EL (cell line): ENCODE data around the gene ERV3-1.
"Not testable (repeated sequence)": the region's sequence is repeated elsewhere in the genome, so short reads cannot be mapped to it uniquely, and the experiment has no call there.

Experiments
- DNase-seq: peaks from one replicate; pipeline ENCODE4 v3.0.0-alpha.2; 2016

The ERV3-1 gene

GRCh38 chr7:65006094-65006992 lies at the start of gene ERV3-1:
TSS of gene ERV3-1 (minus strand) at chr7:65006687. CDS start at chr7:64993026, 13,661 bp downstream.
- peak; percentile 96 for DNase-seq

GRCh38 chr7:65055786-65056185 lies 49.3 kb upstream of the ERV3-1 start:
- not testable (repeated sequence) for DNase-seq

- not testable (repeated sequence) for DNase-seq
Observed at GRCh38 chr7:65054466-65054994, 48.0 kb upstream of the ERV3-1 start.

- not testable (repeated sequence) for DNase-seq
Observed at GRCh38 chr7:65051654-65052053, 45.2 kb upstream of the ERV3-1 start.

- not testable (repeated sequence) for DNase-seq
Observed at GRCh38 chr7:65051139-65051538, 44.7 kb upstream of the ERV3-1 start.

GRCh38 chr7:65046329-65046728 lies 39.8 kb upstream of the ERV3-1 start:
- DNase-seq, result not testable (repeated sequence)

- not testable (repeated sequence) for DNase-seq
Observed at GRCh38 chr7:65045589-65045988, 39.1 kb upstream of the ERV3-1 start.

- DNase-seq, result peak; percentile 29
Observed at GRCh38 chr7:65038767-65039166, 32.3 kb upstream of the ERV3-1 start.

- DNase-seq, result peak; percentile 92
Observed at GRCh38 chr7:65037740-65038688, 31.5 kb upstream of the ERV3-1 start.

GRCh38 chr7:65036526-65036925 lies 30.0 kb upstream of the ERV3-1 start:
- peak; percentile 13 for DNase-seq

GRCh38 chr7:65035469-65035868 lies 29.0 kb upstream of the ERV3-1 start:
- DNase-seq, result not testable (repeated sequence)

GRCh38 chr7:65034120-65034782 lies 27.8 kb upstream of the ERV3-1 start:
- peak; percentile 69 for DNase-seq

GRCh38 chr7:65033391-65033790 lies 26.9 kb upstream of the ERV3-1 start:
- DNase-seq, result not testable (repeated sequence)

- not testable (repeated sequence) for DNase-seq
Observed at GRCh38 chr7:65025023-65025422, 18.5 kb upstream of the ERV3-1 start.

- not testable (repeated sequence) for DNase-seq
Observed at GRCh38 chr7:65020978-65021377, 14.5 kb upstream of the ERV3-1 start.

- DNase-seq, result not testable (repeated sequence)
Observed at GRCh38 chr7:65009881-65010280, 3.4 kb upstream of the ERV3-1 start.

- not testable (repeated sequence) for DNase-seq
Observed at GRCh38 chr7:65009394-65009793, 2.9 kb upstream of the ERV3-1 start.

GRCh38 chr7:65007036-65007435 lies 549 bp upstream of the ERV3-1 start:
- DNase-seq, result not testable (repeated sequence)

- DNase-seq, result no peak
Observed at GRCh38 chr7:65004575-65004974, 1.9 kb downstream of the ERV3-1 start.

- no peak for DNase-seq
Observed at GRCh38 chr7:65002972-65003585, 3.4 kb downstream of the ERV3-1 start.

- DNase-seq, result no peak
Observed at GRCh38 chr7:65001291-65001814, 5.1 kb downstream of the ERV3-1 start.
